Right lobe of liver (tissue), 4 donors: ENCODE results near the gene KRTAP17-1.

Experiments
- POLR2A ChIP-seq: fragments of 450-650 bp; IDR thresholded peaks from one replicate; pipeline ENCODE4 v1.6.1; 2017; ENCODE audit warnings: antibody characterized with exemption, mild to moderate bottlenecking
- TF ChIP-seq, protein P1 (sequence below), 4 donors: fragments of 200-600 bp in 3 of 4; fragments of 450-650 bp in 1 of 4; IDR thresholded peaks; one replicate each; pipeline versions ENCODE4 v1.5.1 to v1.8.0; 2016 to 2022; ENCODE audit warnings: antibody characterized with exemption in 4 of 4, mild to moderate bottlenecking in 2 of 4
- donor health status: DM: no; HTN: no; CAD: no.
- donor health status: DM: no; HTN: no; CAD: no.
- donor health status: DM: no; HTN: yes; CAD: no.

DNA sequence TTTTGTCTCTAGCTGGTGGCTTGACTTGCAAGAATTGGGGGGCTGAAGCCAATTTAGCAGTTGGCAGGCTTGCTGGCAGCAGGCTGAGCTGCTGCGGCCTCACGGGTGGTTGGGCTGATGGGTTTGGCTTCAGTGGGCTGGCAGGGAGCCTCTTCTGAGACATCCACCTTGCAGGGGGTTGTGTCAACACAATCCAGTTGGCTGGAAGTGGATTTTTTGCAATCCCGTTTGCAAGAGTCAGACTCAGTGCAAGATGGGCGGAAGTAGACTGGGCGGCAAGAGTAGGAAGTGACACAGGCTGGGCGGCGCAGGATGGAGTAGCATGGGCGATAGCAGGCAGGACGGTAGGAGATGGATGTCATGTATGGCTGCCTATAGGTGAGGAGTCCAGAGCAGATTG lies 7.9 kb downstream of the KRTAP17-1 start:
- TF ChIP-seq, protein P1, sequence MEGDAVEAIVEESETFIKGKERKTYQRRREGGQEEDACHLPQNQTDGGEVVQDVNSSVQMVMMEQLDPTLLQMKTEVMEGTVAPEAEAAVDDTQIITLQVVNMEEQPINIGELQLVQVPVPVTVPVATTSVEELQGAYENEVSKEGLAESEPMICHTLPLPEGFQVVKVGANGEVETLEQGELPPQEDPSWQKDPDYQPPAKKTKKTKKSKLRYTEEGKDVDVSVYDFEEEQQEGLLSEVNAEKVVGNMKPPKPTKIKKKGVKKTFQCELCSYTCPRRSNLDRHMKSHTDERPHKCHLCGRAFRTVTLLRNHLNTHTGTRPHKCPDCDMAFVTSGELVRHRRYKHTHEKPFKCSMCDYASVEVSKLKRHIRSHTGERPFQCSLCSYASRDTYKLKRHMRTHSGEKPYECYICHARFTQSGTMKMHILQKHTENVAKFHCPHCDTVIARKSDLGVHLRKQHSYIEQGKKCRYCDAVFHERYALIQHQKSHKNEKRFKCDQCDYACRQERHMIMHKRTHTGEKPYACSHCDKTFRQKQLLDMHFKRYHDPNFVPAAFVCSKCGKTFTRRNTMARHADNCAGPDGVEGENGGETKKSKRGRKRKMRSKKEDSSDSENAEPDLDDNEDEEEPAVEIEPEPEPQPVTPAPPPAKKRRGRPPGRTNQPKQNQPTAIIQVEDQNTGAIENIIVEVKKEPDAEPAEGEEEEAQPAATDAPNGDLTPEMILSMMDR (IDR thresholded peaks at IDR 0.05), result no peak
- no peak for TF ChIP-seq POLR2A
